HEK293T (cell line): Measurements from ENCODE around the gene SYNGR1.
"Not testable (repeated sequence)": the region's sequence is repeated elsewhere in the genome, so short reads cannot be mapped to it uniquely, and the experiment has no call there.

ENCODE experiments used
- CTCF ChIA-PET: fragments of 350-600 bp; formaldehyde crosslinking; extraction: SDS; loops from one replicate; lab custom pipeline; 2021; ENCODE audit warnings: antibody characterized with exemption, inconsistent platforms; lab: Yijun Ruan, JAX
- POLR2A ChIA-PET: fragments of 350-600 bp; formaldehyde crosslinking; extraction: SDS; loops from one replicate; lab custom pipeline; 2020; ENCODE audit warnings: antibody characterized with exemption, inconsistent platforms; lab: Yijun Ruan, JAX
- DNase-seq: peaks from one replicate; pipeline ENCODE4 v3.0.0; 2012; ENCODE audit warnings: mixed read lengths; ENCODE audit errors: extremely low spot score
- BHLHE40 ChIP-seq: fragments of 450-650 bp; IDR thresholded peaks from 2 replicates; pipeline ENCODE4 v1.6.1; 2016; ENCODE audit warnings: mild to moderate bottlenecking, moderate library complexity, borderline replicate concordance
- CTBP1 ChIP-seq: fragments of 450-650 bp; IDR thresholded peaks from 2 replicates; pipeline ENCODE4 v1.6.1; 2016; ENCODE audit warnings: borderline replicate concordance
- ELF4 ChIP-seq: fragments of 450-650 bp; IDR thresholded peaks from 2 replicates; pipeline ENCODE4 v1.6.1; 2017; ENCODE audit warnings: antibody characterized with exemption
- FOXA1 ChIP-seq: fragments of 450-650 bp; IDR thresholded peaks from 2 replicates; pipeline ENCODE4 v1.6.1; 2016; ENCODE audit warnings: mild to moderate bottlenecking
- FOXM1 ChIP-seq: fragments of 450-650 bp; IDR thresholded peaks from 2 replicates; pipeline ENCODE4 v1.6.1; 2017; ENCODE audit warnings: mild to moderate bottlenecking, borderline replicate concordance
- L3MBTL2 ChIP-seq: fragments of 450-650 bp; conservative IDR thresholded peaks from 2 replicates; pipeline ENCODE4 v1.6.1; 2016; ENCODE audit warnings: mild to moderate bottlenecking
- LEF1 ChIP-seq: fragments of 450-650 bp; IDR thresholded peaks from 2 replicates; pipeline ENCODE4 v1.6.1; 2017; ENCODE audit warnings: mild to moderate bottlenecking, borderline replicate concordance
- NFRKB ChIP-seq: fragments of 450-650 bp; IDR thresholded peaks from 2 replicates; pipeline ENCODE4 v1.6.1; 2016; ENCODE audit warnings: mild to moderate bottlenecking, moderate library complexity
- SP1 ChIP-seq: fragments of 450-650 bp; IDR thresholded peaks from 2 replicates; pipeline ENCODE4 v1.6.1; 2017
- SUZ12 ChIP-seq: fragments of 450-650 bp; IDR thresholded peaks from 2 replicates; pipeline ENCODE4 v1.6.1; 2016; ENCODE audit warnings: mild to moderate bottlenecking
- TARDBP ChIP-seq: fragments of 450-650 bp; IDR thresholded peaks from 2 replicates; pipeline ENCODE4 v1.6.1; 2016
- ZNF384 ChIP-seq: fragments of 450-650 bp; IDR thresholded peaks from 2 replicates; pipeline ENCODE4 v1.6.1; 2016
- TF ChIP-seq, protein P1 (sequence below): fragments of 450-650 bp; IDR thresholded peaks from 2 replicates; pipeline ENCODE4 v1.6.1; 2016

Gene SYNGR1

DNA sequence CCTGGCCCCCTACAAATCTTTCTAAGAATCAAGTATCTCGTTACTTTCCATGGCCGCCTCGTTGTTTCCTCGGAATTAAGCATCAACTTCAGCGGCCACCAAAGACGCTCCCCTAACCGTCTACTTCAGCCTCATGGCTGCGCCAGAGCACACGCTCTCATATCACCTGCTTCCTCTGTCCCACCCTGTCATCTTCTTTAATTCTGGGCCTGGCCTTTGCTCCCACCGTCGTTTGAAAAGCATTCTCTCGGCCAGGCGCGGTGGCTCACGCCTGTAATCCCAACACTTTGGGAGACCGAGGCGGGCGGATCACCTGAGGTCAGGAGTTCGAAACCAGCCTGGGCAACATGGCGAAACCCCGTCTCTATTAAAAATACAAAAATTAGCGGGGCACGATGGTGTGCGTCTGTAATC is 29.2 kb upstream of the SYNGR1 start:
- not testable (repeated sequence) for DNase-seq
- CTCF ChIA-PET, result interaction anchor here (1.6 to 1.7 kb wide), 2 partner anchors 11 to 23 kb away, joined by 7 read pairs; no protein-coding TSS in a partner anchor
- POLR2A ChIA-PET, result interaction anchor here (1.1 to 7.7 kb wide), 40 partner anchors 9 to 912 kb away, joined by 3 to 176 read pairs (median 13); partner anchors contain the start of genes ATF4, CBX7, SYNGR1 and TAB1
- TF ChIP-seq ZNF384 (peak; percentile 64; the same call in 1 of the 2 replicates), L3MBTL2 (peak; percentile 74), CTBP1 (0 out of 2 replicates have a peak, but pooled peaks have one; percentile 25)

DNA sequence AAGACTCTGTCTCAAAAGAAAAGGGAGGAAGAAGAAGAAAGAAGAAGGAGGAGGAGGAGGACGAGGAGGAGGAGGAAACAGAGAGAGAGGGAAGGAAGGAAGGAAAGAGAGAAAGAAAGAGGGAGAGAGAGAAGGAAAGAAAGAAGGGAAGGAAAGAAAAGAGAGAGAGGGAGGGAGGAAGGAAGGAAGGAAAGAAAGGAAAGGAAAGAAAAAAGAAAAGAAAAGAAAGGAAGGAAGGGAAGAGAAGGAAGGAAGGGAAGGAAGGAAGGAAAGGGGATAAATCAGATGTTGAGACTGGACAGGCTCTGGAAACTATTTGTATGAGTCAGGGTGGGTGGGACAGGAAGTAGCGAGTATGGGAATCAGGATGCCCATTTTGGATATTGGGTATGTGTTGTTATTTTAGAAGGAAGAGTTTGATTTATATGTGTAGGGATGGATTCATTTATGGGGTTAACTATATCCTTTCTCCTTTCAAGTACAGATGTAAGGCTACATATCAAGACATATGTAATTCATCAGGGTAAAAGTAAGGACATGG is 24.3 kb upstream of the SYNGR1 start:
- CTCF ChIA-PET, result no interaction called here
- DNase-seq, result no peak
- POLR2A ChIA-PET, result no interaction called here
- no peak for TF ChIP-seq LEF1
- 0 out of 2 replicates have a peak, but pooled peaks have one; percentile 11 for TF ChIP-seq L3MBTL2

DNA sequence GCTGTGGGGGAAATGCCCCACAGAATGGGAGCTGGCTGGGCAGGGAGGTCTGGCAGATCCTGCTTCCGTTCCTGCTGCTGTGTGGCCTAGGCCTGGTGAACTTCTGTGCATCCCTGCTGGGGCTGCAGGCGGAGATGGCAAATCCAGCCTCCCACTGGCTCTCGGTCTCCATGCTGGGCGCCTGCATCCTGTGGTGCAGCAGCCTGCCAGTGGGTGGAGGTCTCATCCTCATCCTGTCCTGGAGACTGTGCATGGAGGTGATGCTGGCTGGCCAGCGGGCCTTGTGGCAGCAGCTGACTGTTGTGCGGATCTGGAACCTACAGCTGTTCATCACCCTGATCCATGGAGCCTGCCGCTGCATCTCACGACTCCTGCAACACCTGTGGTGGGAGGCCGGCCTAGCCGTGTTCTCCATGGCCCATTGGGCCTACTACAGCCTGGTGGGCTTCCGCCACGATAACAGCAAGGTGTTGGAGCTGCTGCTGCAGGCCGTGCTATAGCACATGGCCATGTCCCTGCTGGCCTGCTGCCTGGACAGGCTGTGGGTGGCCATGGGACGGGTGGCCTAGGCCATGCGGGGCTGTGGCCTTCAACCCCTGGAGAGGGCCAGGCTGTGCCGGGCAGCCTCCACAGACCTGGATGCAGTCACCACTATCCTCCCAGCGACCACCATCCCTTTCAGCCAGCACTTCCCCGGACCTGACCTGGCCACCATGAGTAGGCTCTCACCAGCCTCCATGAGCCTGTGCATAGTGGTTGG is 21.6 kb upstream of the SYNGR1 start:
- DNase-seq, result peak; percentile 7
- ChIA-PET POLR2A (interaction anchor here (8.3 kb wide), 1 partner anchor 10 kb away, joined by 176 read pairs; the partner anchor contains the start of gene RPL3), CTCF (no interaction called here)
- TF ChIP-seq FOXM1 (no peak), SUZ12 (no peak), TARDBP (no peak), ELF4 (no peak), SP1 (no peak)
- TF ChIP-seq, protein P1, sequence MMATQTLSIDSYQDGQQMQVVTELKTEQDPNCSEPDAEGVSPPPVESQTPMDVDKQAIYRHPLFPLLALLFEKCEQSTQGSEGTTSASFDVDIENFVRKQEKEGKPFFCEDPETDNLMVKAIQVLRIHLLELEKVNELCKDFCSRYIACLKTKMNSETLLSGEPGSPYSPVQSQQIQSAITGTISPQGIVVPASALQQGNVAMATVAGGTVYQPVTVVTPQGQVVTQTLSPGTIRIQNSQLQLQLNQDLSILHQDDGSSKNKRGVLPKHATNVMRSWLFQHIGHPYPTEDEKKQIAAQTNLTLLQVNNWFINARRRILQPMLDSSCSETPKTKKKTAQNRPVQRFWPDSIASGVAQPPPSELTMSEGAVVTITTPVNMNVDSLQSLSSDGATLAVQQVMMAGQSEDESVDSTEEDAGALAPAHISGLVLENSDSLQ, result no peak

DNA sequence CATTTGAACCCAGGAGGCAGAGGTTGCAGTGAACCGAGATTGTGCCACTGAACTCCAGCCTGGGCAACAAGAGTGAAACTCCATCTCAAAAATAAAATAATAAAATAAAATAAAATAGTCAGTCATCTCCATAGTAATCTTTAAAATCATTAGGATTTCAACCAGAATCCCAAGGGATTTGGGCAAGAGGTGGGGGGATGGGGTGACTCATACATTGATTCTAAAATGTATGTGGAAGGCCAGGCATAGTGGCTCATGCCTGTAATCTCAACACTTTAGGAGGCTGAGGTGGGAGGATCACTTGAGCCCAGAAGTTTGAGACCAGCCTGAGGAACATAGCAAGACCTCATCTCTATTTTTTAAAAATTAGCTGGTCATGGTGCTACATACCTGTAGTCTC is 19.2 kb upstream of the SYNGR1 start:
- ChIA-PET POLR2A (interaction anchor here (1.5 to 8.3 kb wide), 4 partner anchors 13 to 189 kb away, joined by 6 to 176 read pairs (median 7); partner anchors contain the start of genes ATF4, RPL3 and SYNGR1), CTCF (interaction anchor here (1.2 to 2.2 kb wide), 7 partner anchors 8 to 61 kb away, joined by 3 to 13 read pairs (median 6); partner anchors contain the start of gene RPL3)
- not testable (repeated sequence) for DNase-seq

DNA sequence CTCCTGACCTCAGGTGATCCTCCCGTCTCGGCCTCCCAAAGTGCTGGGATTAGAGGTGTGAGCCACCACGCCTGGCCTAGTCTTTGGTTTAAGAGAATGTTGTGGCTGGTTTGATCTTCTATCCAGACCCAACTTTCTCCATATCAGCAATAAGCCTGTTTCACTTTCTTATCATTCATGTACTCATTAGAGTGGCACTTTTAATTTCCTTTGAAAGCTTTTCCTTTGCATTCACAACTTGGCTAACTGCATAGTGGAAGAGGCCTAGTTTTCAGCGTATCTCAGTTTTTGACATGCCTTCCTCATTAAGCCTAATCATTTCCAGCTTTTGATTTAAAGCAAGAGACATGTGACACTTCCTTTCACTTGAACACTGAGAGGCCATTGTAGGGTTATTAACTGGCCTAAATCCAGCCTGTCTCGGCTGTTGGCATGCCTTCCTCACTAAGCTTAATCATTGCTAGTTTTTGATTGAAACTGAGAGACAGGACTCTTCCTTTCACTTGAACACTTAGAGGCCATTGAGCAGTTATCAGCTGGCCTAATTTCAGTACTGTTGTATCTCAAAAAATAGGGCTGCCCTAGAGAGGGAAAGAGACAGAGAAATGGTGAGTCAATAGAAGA is 17.2 kb upstream of the SYNGR1 start:
- POLR2A ChIA-PET, result interaction anchor here (1.1 to 8.3 kb wide), 4 partner anchors 15 to 67 kb away, joined by 4 to 176 read pairs (median 5); partner anchors contain the start of genes RPL3, SYNGR1 and TAB1
- TF ChIP-seq ELF4 (no peak), SP1 (no peak), FOXA1 (no peak), BHLHE40 (no peak)
- no peak for DNase-seq
- CTCF ChIA-PET, result interaction anchor here (0.6 to 2.2 kb wide), 4 partner anchors 11 to 117 kb away, joined by 3 to 13 read pairs (median 4); no protein-coding TSS in a partner anchor

DNA sequence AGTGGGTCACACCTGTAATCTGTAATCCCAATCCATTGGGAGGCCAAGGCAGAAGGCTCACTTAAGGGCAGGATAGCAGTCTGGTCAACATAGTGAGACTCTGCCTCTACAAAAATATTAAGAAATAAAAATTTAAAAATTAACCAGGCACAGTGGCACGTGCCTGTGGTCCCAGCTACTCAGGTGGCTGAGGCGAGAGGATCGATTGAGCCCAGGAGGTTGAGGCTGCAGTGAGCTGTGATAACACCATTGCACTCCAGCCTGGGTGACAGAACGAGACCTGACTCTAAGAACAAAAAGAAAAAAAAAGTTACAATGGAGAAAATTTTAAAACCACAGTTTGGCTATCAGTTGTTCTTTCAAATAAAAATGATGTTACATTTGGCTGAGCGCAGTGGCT is 13.4 kb upstream of the SYNGR1 start:
- DNase-seq, result no peak
- ChIA-PET POLR2A (interaction anchor here (0.9 kb wide), 1 partner anchor 18 kb away, joined by 3 read pairs; no protein-coding TSS in a partner anchor), CTCF (no interaction called here)
- TF ChIP-seq NFRKB (no peak), ZNF384 (no peak)

DNA sequence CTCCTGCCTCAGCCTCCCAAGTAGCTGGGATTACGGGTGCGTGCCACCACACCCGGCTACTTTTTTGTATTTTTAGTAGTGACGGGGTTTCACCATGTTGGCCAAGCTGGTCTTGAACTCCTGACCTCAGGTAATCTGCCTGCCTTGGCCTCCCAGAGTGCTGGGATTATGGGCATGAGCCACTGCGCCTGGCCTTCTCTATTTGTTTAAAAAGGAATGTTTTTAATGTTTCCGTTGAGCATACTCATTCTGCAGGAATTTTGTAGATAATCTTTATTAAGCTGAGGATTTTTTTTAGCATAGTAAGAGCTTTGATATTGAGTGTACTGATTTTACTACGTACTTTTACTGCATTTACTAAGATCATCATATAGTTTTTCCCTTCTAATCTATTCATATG is 10.0 kb upstream of the SYNGR1 start:
- POLR2A ChIA-PET, result interaction anchor here (1.0 to 2.9 kb wide), 3 partner anchors 10 to 180 kb away, joined by 3 to 24 read pairs (median 5); partner anchors contain the start of genes ATF4, RPL3 and SYNGR1
- CTCF ChIA-PET, result interaction anchor here (0.8 kb wide), 1 partner anchor 11 kb away, joined by 3 read pairs; no protein-coding TSS in a partner anchor
- not testable (repeated sequence) for DNase-seq

DNA sequence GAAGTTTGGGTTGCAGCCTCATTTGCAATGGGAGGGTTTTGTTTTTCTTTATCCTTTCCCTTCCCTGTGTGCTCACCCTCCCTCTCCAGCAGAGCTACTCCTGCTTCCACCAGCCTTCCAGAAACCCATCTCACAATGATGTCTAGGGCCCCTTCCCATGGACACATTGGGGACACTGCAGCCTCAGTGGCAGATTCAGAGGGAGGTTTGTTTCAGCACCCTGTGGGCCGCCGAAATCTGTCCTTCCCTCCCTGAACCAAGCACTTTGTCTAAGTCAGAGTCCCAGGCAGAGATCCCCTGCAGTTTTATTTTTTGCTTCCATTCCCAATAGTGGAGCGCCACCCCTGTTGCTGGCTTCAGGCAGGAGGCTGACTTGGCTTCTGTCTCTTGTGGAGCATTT is 8.6 kb upstream of the SYNGR1 start:
- no peak for DNase-seq
- ChIA-PET CTCF (interaction anchor here (1.2 kb wide), 1 partner anchor 10 kb away, joined by 4 read pairs; no protein-coding TSS in a partner anchor), POLR2A (interaction anchor here (2.9 kb wide), 1 partner anchor 22 kb away, joined by 24 read pairs; the partner anchor contains the start of gene RPL3)
- TF ChIP-seq NFRKB, result no peak
- TF ChIP-seq, protein P1, result peak; percentile 33; the same call in 1 of the 2 replicates
